ENCODE data around the gene BTN1A1. TPM values are rescaled to one million over a fixed set of nuclear protein-coding genes. Genes with fewer than 3 reads are reported as not detected.

The BTN1A1 gene
- total RNA-seq, 1 experiment from 2014 or later: 0.15 TPM

DNA sequence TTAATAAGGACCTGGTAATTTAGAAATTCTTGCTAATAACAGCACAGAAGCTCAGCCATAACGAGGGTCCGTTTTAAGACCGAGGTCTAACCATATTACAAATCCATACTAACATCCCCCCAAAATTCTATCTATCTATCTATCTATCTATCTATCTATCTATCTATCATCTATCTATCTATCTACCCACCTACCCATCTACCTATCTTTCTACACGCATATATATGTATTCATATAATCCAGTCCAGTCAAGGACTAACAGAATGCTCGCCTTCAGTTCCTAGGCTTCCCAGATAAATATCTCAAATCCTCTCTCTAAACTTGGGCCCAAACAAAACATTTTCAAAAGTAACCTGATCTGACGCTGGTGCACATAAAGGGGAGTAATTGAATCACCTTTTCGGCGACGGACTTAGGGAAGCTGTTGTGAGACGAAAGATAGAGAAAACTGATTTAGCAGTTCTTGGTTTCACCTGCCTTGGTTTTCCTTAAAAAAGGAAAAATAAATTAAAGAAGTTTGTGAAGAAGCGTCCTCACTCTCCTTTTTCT is 52.6 kb downstream of the BTN1A1 start (continued):
- no peak for TF ChIP-seq ARID4B (CRISPR knock-in tag; IDR thresholded peaks at IDR 0.05; ENCODE audit: borderline replicate concordance)
- no peak for TF ChIP-seq RORB (CRISPR knock-in tag; IDR thresholded peaks at IDR 0.05)
- no peak for TF ChIP-seq ERG (CRISPR knock-in tag; IDR thresholded peaks at IDR 0.05)

- ATAC-seq (peak; percentile 3), DNase-seq (ENCODE audit: low spot score) (peak; percentile 75)
- ChIA-PET POLR2A (interaction anchor here (0.5 kb wide), 1 partner anchor 20 kb away, joined by 9 read pairs; no protein-coding TSS in a partner anchor), CTCF (interaction anchor here (0.5 to 1.5 kb wide), 2 partner anchors 21 to 212 kb away, joined by 4 to 5 read pairs; no protein-coding TSS in a partner anchor)
- TF ChIP-seq PRRX2 (CRISPR knock-in tag; IDR thresholded peaks at IDR 0.05) (no peak), ETV6 (CRISPR knock-in tag; IDR thresholded peaks at IDR 0.05) (no peak), ZNF671 (CRISPR knock-in tag; IDR thresholded peaks at IDR 0.05) (peak; percentile 52; the same call in 1 of the 2 replicates), HMGA2 (CRISPR knock-in tag; IDR thresholded peaks at IDR 0.05) (0 out of 2 replicates have a peak, but pooled peaks have one; percentile 4), RORB (CRISPR knock-in tag; IDR thresholded peaks at IDR 0.05) (no peak), ZNF232 (CRISPR knock-in tag; IDR thresholded peaks at IDR 0.05) (peak; percentile 53; the same call in 1 of the 2 replicates), ZBTB21 (CRISPR knock-in tag; IDR thresholded peaks at IDR 0.05; ENCODE audit: borderline replicate concordance) (no peak), ZNF263 (CRISPR knock-in tag; IDR thresholded peaks at IDR 0.05; ENCODE audit: low read depth) (0 out of 2 replicates have a peak, but pooled peaks have one; percentile 14)
- TF ChIP-seq, protein P1, sequence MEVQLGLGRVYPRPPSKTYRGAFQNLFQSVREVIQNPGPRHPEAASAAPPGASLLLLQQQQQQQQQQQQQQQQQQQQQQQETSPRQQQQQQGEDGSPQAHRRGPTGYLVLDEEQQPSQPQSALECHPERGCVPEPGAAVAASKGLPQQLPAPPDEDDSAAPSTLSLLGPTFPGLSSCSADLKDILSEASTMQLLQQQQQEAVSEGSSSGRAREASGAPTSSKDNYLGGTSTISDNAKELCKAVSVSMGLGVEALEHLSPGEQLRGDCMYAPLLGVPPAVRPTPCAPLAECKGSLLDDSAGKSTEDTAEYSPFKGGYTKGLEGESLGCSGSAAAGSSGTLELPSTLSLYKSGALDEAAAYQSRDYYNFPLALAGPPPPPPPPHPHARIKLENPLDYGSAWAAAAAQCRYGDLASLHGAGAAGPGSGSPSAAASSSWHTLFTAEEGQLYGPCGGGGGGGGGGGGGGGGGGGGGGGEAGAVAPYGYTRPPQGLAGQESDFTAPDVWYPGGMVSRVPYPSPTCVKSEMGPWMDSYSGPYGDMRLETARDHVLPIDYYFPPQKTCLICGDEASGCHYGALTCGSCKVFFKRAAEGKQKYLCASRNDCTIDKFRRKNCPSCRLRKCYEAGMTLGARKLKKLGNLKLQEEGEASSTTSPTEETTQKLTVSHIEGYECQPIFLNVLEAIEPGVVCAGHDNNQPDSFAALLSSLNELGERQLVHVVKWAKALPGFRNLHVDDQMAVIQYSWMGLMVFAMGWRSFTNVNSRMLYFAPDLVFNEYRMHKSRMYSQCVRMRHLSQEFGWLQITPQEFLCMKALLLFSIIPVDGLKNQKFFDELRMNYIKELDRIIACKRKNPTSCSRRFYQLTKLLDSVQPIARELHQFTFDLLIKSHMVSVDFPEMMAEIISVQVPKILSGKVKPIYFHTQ (CRISPR knock-in tag; IDR thresholded peaks at IDR 0.05): peak; percentile 68; the same call in 1 of the 2 replicates
- H3K4me1 Mint-ChIP-seq: peaks cover 22% of the 10 kb centered on the region
- H3K9me3 Mint-ChIP-seq: no peaks in the 10 kb centered on the region
- H3K27me3 Mint-ChIP-seq (ENCODE audit: low read depth): no peaks in the 10 kb centered on the region
- no peaks in the 10 kb centered on the region for H3K36me3 Mint-ChIP-seq
- no peak overlapping the region for H3K4me3 Mint-ChIP-seq
- H3K27ac Mint-ChIP-seq: no peak overlapping the region
These were observed 53.1 kb downstream of the BTN1A1 start for GRCh38 chr6:26553264-26553634.

DNA sequence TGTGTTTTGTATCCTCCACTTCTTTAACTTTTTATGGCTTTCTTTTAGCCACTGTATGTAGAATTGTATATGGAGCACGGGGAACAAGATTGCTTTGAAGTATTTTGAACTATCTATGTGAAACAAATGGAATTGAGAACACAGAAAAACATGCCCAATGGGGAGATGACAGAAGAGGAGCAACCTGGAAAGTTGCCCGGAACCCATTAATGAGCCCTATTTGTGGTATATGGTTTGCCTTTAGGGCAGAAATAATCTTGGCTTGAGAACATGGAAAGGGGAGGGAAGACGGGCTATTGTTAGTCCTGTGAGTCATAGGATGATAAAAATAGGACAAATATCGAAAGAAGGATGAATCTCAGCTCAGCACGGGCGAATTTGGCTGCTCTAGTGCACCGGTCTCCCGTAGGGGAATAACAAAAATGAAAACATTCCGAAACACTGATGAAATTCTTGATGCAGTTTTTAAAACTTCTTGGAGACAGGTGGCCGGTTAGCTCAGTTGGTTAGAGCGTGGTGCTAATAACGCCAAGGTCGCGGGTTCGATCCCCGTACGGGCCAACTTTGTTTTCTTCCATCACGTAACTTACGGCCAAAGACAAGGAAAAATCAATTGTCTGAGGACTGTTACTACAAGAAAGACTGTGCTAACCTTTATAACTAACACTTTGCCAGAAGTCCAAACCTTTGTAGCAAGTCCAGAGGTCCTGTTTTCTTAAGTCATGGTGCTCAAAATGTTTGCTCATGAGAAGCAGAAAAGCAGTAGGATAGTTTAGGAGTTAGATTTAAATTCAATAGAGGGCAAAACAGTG is 53.7 kb downstream of the BTN1A1 start:
- H3K27ac Mint-ChIP-seq: no peak overlapping the region
- CTCF ChIA-PET: interaction anchor here (0.5 to 1.5 kb wide), 2 partner anchors 20 to 212 kb away, joined by 4 to 5 read pairs; no protein-coding TSS in a partner anchor
- no peak overlapping the region for H3K4me3 Mint-ChIP-seq
- DNase-seq (ENCODE audit: low spot score) (peak; percentile 83), ATAC-seq (peak; percentile 29)
- POLR2A ChIA-PET: interaction anchor here (0.5 kb wide), 1 partner anchor 19 kb away, joined by 9 read pairs; no protein-coding TSS in a partner anchor
- H3K36me3 Mint-ChIP-seq: no peaks in the 10 kb centered on the region
- no peaks in the 10 kb centered on the region for H3K27me3 Mint-ChIP-seq (ENCODE audit: low read depth)
- no peaks in the 10 kb centered on the region for H3K9me3 Mint-ChIP-seq
- peaks cover 22% of the 10 kb centered on the region for H3K4me1 Mint-ChIP-seq
- TF ChIP-seq E2F1 (CRISPR knock-in tag; IDR thresholded peaks at IDR 0.05) (no peak), MXD4 (CRISPR knock-in tag; IDR thresholded peaks at IDR 0.05; ENCODE audit: borderline replicate concordance) (0 out of 2 replicates have a peak, but pooled peaks have one; percentile 39), GABPB1 (CRISPR knock-in tag; IDR thresholded peaks at IDR 0.05) (peak; percentile 73), ZNF425 (CRISPR knock-in tag; conservative IDR thresholded peaks at IDR 0.05) (0 out of 2 replicates have a peak, but pooled peaks have one; percentile 45)

All from WTC11 (cell line).